HG02763 (cell line): Measurements from ENCODE around the gene HABP2.

ENCODE experiments used
- ATAC-seq: cut with Tn5 transposase; IDR thresholded peaks from one replicate; pipeline ENCODE4 v1.9.1; 2021; ENCODE audit warnings: mild to moderate bottlenecking, moderate library complexity; ENCODE audit not compliant: unreplicated experiment

Gene HABP2

GRCh38 chr10:113552701-113553100, at the start of gene HABP2:
HABP2 (plus strand) TSS chr10:113553053; CDS start chr10:113553122, 69 bp downstream.
- no peak for ATAC-seq

- ATAC-seq = no peak
Measured at GRCh38 chr10:113503930-113504329, 48.9 kb upstream of the HABP2 start.

- no peak for ATAC-seq
Measured at GRCh38 chr10:113504423-113504822, 48.4 kb upstream of the HABP2 start.

GRCh38 chr10:113506476-113506875, 46.4 kb upstream of the HABP2 start:
- ATAC-seq = no peak

- ATAC-seq = no peak
Measured at GRCh38 chr10:113511419-113511818, 41.4 kb upstream of the HABP2 start.

GRCh38 chr10:113515161-113515560, 37.7 kb upstream of the HABP2 start:
- ATAC-seq = no peak

GRCh38 chr10:113515601-113516000, 37.3 kb upstream of the HABP2 start:
- no peak for ATAC-seq

- ATAC-seq = no peak
Measured at GRCh38 chr10:113516061-113516460, 36.8 kb upstream of the HABP2 start.

GRCh38 chr10:113517165-113517900, 35.5 kb upstream of the HABP2 start:
- no peak for ATAC-seq

- no peak for ATAC-seq
Measured at GRCh38 chr10:113517901-113518260, 35.0 kb upstream of the HABP2 start.

- no peak for ATAC-seq
Measured at GRCh38 chr10:113518415-113518814, 34.4 kb upstream of the HABP2 start.

- ATAC-seq = no peak
Measured at GRCh38 chr10:113518816-113519591, 33.8 kb upstream of the HABP2 start.

- no peak for ATAC-seq
Measured at GRCh38 chr10:113519681-113520115, 33.2 kb upstream of the HABP2 start.

GRCh38 chr10:113520261-113520660, 32.6 kb upstream of the HABP2 start:
- ATAC-seq = no peak

GRCh38 chr10:113520690-113521474, 32.0 kb upstream of the HABP2 start:
- ATAC-seq = no peak

GRCh38 chr10:113521475-113521795, 31.4 kb upstream of the HABP2 start:
- no peak for ATAC-seq

GRCh38 chr10:113522460-113522859, 30.4 kb upstream of the HABP2 start:
- ATAC-seq = no peak

GRCh38 chr10:113523071-113523470, 29.8 kb upstream of the HABP2 start:
- ATAC-seq = no peak

- ATAC-seq = no peak
Measured at GRCh38 chr10:113523628-113524027, 29.2 kb upstream of the HABP2 start.

GRCh38 chr10:113524120-113524519, 28.7 kb upstream of the HABP2 start:
- ATAC-seq = no peak
